ENCODE results near the gene SNAPC4. TPM values are rescaled to one million over a fixed set of nuclear protein-coding genes. Genes with fewer than 3 reads are reported as not detected.

SNAPC4 gene
- total and polyA plus RNA-seq, 4 donors, result 1.6 to 13.9 (median 7.3) TPM

- whole genome bisulfite sequencing, 2 donors, result 91% methylated on average over 17 of the region's 17 CpGs
- DNase-seq (no peak), ATAC-seq (ENCODE audit: low FRiP score) (no peak)
- Histone ChIP-seq H3K4me3 (ENCODE audit: low read length in 2 of 2) (no peak overlapping the region), H3K9me3 (ENCODE audit: control insufficient read depth, low read length) (no peaks in the 10 kb centered on the region), H3K36me3 (ENCODE audit: control insufficient read depth in 1 of 2, insufficient read depth in 2 of 2, low read length in 1 of 2) (no peaks in the 10 kb centered on the region), H3K27me3 (ENCODE audit: control insufficient read depth in 1 of 2, insufficient read depth in 2 of 2, low read length in 1 of 2) (no peaks in the 10 kb centered on the region), H3K27ac (ENCODE audit: low read depth in 1 of 2, low read length in 2 of 2) (no peak overlapping the region), H3K4me1 (ENCODE audit: control insufficient read depth in 1 of 2, insufficient read depth in 2 of 2, low read length in 2 of 2) (no peaks in the 10 kb centered on the region)
- intact Hi-C loops (cut with DNase I), result no loop called here
These were observed 34.7 kb upstream of the SNAPC4 start for GRCh38 chr9:136434580-136435169.

DNA sequence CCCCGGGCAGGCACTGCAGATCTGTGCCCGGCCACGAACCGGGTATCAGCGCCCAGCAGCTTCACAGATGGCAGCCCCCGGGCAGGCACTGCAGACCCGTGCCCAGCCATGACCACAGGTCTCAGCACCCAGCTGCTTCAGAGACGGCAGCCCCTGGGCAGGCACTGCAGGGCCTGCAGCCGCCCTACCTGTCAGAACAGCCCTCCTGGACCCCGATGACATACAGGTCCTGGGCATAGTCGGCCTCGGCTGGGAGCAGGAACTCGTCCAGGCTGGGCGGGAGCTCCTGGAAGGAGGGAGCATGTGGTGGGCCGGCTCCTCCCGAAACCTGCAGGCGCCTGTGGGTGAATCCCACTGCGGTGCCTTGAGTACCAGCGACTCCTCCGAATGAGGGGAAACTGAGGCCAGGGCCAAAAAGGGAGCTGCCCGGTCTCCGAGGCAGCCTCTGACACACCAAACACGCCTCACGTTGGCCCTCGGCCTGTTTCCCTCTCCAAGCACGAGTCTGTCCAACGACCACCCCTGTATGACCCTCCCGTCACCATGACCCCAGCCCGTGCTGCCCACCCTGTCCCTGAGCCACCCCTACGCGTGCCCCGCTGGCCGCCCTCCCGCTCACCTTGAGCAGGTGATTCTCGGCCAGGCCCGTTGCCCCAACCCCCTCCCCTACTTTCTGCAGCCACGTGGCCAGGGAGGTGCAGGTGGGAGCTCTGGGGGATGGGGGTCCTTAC is 34.0 kb upstream of the SNAPC4 start:
- DNase-seq (no peak), ATAC-seq (ENCODE audit: low FRiP score) (no peak)
- H3K4me1 ChIP-seq (ENCODE audit: control insufficient read depth in 1 of 2, insufficient read depth in 2 of 2, low read length in 2 of 2), result no peaks in the 10 kb centered on the region
- peaks cover 0 to 2% of the 10 kb centered on the region in 2 donors for H3K36me3 ChIP-seq (ENCODE audit: control insufficient read depth in 1 of 2, insufficient read depth in 2 of 2, low read length in 1 of 2)
- intact Hi-C loops (cut with DNase I), result no loop called here
- no peaks in the 10 kb centered on the region for H3K9me3 ChIP-seq (ENCODE audit: control insufficient read depth, low read length)
- 87% methylated on average over 37 of the region's 37 CpGs for WGBS, 2 donors
- H3K27me3 ChIP-seq (ENCODE audit: control insufficient read depth in 1 of 2, insufficient read depth in 2 of 2, low read length in 1 of 2), result no peaks in the 10 kb centered on the region
- H3K4me3 ChIP-seq (ENCODE audit: low read length in 2 of 2), result no peak overlapping the region
- H3K27ac ChIP-seq (ENCODE audit: low read depth in 1 of 2, low read length in 2 of 2), result no peak overlapping the region

GRCh38 chr9:136433043-136433715 is 33.2 kb upstream of the SNAPC4 start:
- Histone ChIP-seq H3K27me3 (ENCODE audit: control insufficient read depth in 1 of 2, insufficient read depth in 2 of 2, low read length in 1 of 2) (no peaks in the 10 kb centered on the region), H3K4me3 (ENCODE audit: low read length in 2 of 2) (no peak overlapping the region), H3K4me1 (ENCODE audit: control insufficient read depth in 1 of 2, insufficient read depth in 2 of 2, low read length in 2 of 2) (no peaks in the 10 kb centered on the region), H3K27ac (ENCODE audit: low read depth in 1 of 2, low read length in 2 of 2) (no peak overlapping the region), H3K36me3 (ENCODE audit: control insufficient read depth in 1 of 2, insufficient read depth in 2 of 2, low read length in 1 of 2) (peaks cover 0 to 5% of the 10 kb centered on the region in 2 donors), H3K9me3 (ENCODE audit: control insufficient read depth, low read length) (no peaks in the 10 kb centered on the region)
- DNase-seq (no peak), ATAC-seq (ENCODE audit: low FRiP score) (no peak)
- intact Hi-C loops (cut with DNase I), result no loop called here
- 88 to 94% methylated on average over 29 to 36 of the region's 36 CpGs for WGBS, 2 donors

- H3K27me3 ChIP-seq (ENCODE audit: control insufficient read depth in 1 of 2, insufficient read depth in 2 of 2, low read length in 1 of 2), result no peaks in the 10 kb centered on the region
- ATAC-seq (ENCODE audit: low FRiP score) (no peak), DNase-seq (no peak)
- intact Hi-C loops (cut with DNase I), result no loop called here
- H3K4me1 ChIP-seq (ENCODE audit: control insufficient read depth in 1 of 2, insufficient read depth in 2 of 2, low read length in 2 of 2), result no peaks in the 10 kb centered on the region
- 88 to 95% methylated on average over 26 of the region's 26 CpGs for WGBS, 2 donors
- H3K4me3 ChIP-seq (ENCODE audit: low read length in 2 of 2), result no peak overlapping the region
- H3K9me3 ChIP-seq (ENCODE audit: control insufficient read depth, low read length), result no peaks in the 10 kb centered on the region
- no peak overlapping the region for H3K27ac ChIP-seq (ENCODE audit: low read depth in 1 of 2, low read length in 2 of 2)
- peaks cover 0 to 5% of the 10 kb centered on the region in 2 donors for H3K36me3 ChIP-seq (ENCODE audit: control insufficient read depth in 1 of 2, insufficient read depth in 2 of 2, low read length in 1 of 2)
These were observed 32.6 kb upstream of the SNAPC4 start for GRCh38 chr9:136432591-136432990.

- ATAC-seq (ENCODE audit: low FRiP score) (no peak), DNase-seq (no peak)
- WGBS, 2 donors, result 91 to 92% methylated on average over 36 of the region's 36 CpGs
- H3K9me3 ChIP-seq (ENCODE audit: control insufficient read depth, low read length), result no peaks in the 10 kb centered on the region
- no peak overlapping the region for H3K27ac ChIP-seq (ENCODE audit: low read depth in 1 of 2, low read length in 2 of 2)
- no peaks in the 10 kb centered on the region for H3K27me3 ChIP-seq (ENCODE audit: control insufficient read depth in 1 of 2, insufficient read depth in 2 of 2, low read length in 1 of 2)
- H3K36me3 ChIP-seq (ENCODE audit: control insufficient read depth in 1 of 2, insufficient read depth in 2 of 2, low read length in 1 of 2), result peaks cover 0 to 5% of the 10 kb centered on the region in 2 donors
- no peak overlapping the region for H3K4me3 ChIP-seq (ENCODE audit: low read length in 2 of 2)
- no peaks in the 10 kb centered on the region for H3K4me1 ChIP-seq (ENCODE audit: control insufficient read depth in 1 of 2, insufficient read depth in 2 of 2, low read length in 2 of 2)
- intact Hi-C loops (cut with DNase I), result no loop called here
These were observed 31.9 kb upstream of the SNAPC4 start for GRCh38 chr9:136431782-136432350.

DNA sequence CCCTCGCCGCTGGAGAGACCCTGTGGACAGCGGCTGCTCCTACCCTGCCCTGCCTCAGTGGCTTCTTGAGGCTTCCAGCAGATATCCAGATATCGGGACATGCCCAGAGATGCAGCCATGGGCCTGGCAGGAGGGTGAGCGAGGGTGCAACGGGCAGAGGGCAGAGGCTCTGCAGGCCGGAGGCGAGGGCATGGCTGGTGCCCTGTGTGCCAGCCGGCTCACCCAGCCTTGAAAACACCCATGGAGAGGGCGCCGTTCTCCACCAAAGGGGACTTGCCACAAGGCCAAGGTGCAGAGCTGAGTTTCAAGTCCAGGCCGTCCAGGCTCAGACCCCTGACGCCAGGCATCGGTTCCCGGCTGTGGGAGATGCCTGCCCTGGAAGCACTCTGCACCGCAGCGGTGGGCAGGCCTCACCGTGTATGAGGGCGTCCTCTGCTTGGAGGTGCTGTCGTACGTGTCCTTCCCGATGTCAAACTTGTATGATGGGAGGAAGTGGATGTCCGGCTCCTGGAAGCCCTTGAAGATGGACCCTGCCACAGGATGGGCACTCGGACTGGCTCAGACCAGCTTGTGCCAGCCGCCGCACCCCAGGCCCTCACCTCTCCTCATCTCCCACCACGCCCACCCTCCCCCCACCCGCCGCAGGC is 30.7 kb upstream of the SNAPC4 start:
- intact Hi-C loops (cut with DNase I), result no loop called here
- H3K36me3 ChIP-seq (ENCODE audit: control insufficient read depth in 1 of 2, insufficient read depth in 2 of 2, low read length in 1 of 2), result peaks cover 0 to 5% of the 10 kb centered on the region in 2 donors

GRCh38 chr9:136429683-136430491 is 29.9 kb upstream of the SNAPC4 start:
- Histone ChIP-seq H3K4me1 (ENCODE audit: control insufficient read depth in 1 of 2, insufficient read depth in 2 of 2, low read length in 2 of 2) (no peaks in the 10 kb centered on the region), H3K27me3 (ENCODE audit: control insufficient read depth in 1 of 2, insufficient read depth in 2 of 2, low read length in 1 of 2) (no peaks in the 10 kb centered on the region), H3K36me3 (ENCODE audit: control insufficient read depth in 1 of 2, insufficient read depth in 2 of 2, low read length in 1 of 2) (peaks cover 0 to 6% of the 10 kb centered on the region in 2 donors), H3K9me3 (ENCODE audit: control insufficient read depth, low read length) (no peaks in the 10 kb centered on the region), H3K4me3 (ENCODE audit: low read length in 2 of 2) (no peak overlapping the region), H3K27ac (ENCODE audit: low read depth in 1 of 2, low read length in 2 of 2) (no peak overlapping the region)
- intact Hi-C loops (cut with DNase I), result no loop called here
- no peak for ATAC-seq (ENCODE audit: low FRiP score)
- whole genome bisulfite sequencing, 2 donors, result 82 to 85% methylated on average over 31 to 32 of the region's 32 CpGs
- DNase-seq, result no peak

More for the DNA sequence above, 30.7 kb upstream of the SNAPC4 start:
- Histone ChIP-seq H3K27me3 (ENCODE audit: control insufficient read depth in 1 of 2, insufficient read depth in 2 of 2, low read length in 1 of 2) (no peaks in the 10 kb centered on the region), H3K4me3 (ENCODE audit: low read length in 2 of 2) (no peak overlapping the region), H3K9me3 (ENCODE audit: control insufficient read depth, low read length) (no peaks in the 10 kb centered on the region), H3K27ac (ENCODE audit: low read depth in 1 of 2, low read length in 2 of 2) (no peak overlapping the region), H3K4me1 (ENCODE audit: control insufficient read depth in 1 of 2, insufficient read depth in 2 of 2, low read length in 2 of 2) (no peaks in the 10 kb centered on the region)
- DNase-seq (no peak), ATAC-seq (ENCODE audit: low FRiP score) (no peak)
- 91% methylated on average over 24 to 29 of the region's 29 CpGs for WGBS, 2 donors

- Histone ChIP-seq H3K36me3 (ENCODE audit: control insufficient read depth in 1 of 2, insufficient read depth in 2 of 2, low read length in 1 of 2) (peaks cover 0 to 9% of the 10 kb centered on the region in 2 donors), H3K9me3 (ENCODE audit: control insufficient read depth, low read length) (no peaks in the 10 kb centered on the region), H3K4me3 (ENCODE audit: low read length in 2 of 2) (no peak overlapping the region), H3K4me1 (ENCODE audit: control insufficient read depth in 1 of 2, insufficient read depth in 2 of 2, low read length in 2 of 2) (no peaks in the 10 kb centered on the region), H3K27me3 (ENCODE audit: control insufficient read depth in 1 of 2, insufficient read depth in 2 of 2, low read length in 1 of 2) (no peaks in the 10 kb centered on the region), H3K27ac (ENCODE audit: low read depth in 1 of 2, low read length in 2 of 2) (no peak overlapping the region)
- DNase-seq (no peak), ATAC-seq (ENCODE audit: low FRiP score) (no peak)
- intact Hi-C loops (cut with DNase I), result no loop called here
- 82 to 86% methylated on average over 21 of the region's 21 CpGs for WGBS, 2 donors
These were observed 29.2 kb upstream of the SNAPC4 start for GRCh38 chr9:136429075-136429628.

Data from aorta (tissue), 5 donors.